Glomerular endothelial cell (primary cell): ENCODE data around the gene PBXIP1. TPM values are rescaled to one million over a fixed set of nuclear protein-coding genes. Genes with fewer than 3 reads are reported as not detected.

ENCODE experiments used
- DNase-seq: peaks from one replicate; pipeline ENCODE4 v3.0.0-alpha.2; 2011; ENCODE audit warnings: low read depth, low spot score; ENCODE audit errors: extremely low read depth
- total RNA-seq: library from RNA; depleted of rRNA; stranded (reverse); fragments of >200 nt; gene quantifications from 2 replicates; pipeline ENCODE4 v1.2.3, GENCODE V29; 2015

PBXIP1 gene
- total RNA-seq, 1 donor from 2014 or later = 115 TPM

GRCh38 chr1:154974102-154974807 lies 18.4 kb upstream of the PBXIP1 start, which contains the start of gene CKS1B:
TSS of gene CKS1B (plus strand) at chr1:154974681. CDS start at chr1:154974746, 65 bp downstream.
- peak; percentile 99 for DNase-seq

- peak; percentile 91 for DNase-seq
Observed at GRCh38 chr1:154973344-154974101, 17.6 kb upstream of the PBXIP1 start.

GRCh38 chr1:154972517-154973343 lies 16.8 kb upstream of the PBXIP1 start:
- peak; percentile 86 for DNase-seq

DNA sequence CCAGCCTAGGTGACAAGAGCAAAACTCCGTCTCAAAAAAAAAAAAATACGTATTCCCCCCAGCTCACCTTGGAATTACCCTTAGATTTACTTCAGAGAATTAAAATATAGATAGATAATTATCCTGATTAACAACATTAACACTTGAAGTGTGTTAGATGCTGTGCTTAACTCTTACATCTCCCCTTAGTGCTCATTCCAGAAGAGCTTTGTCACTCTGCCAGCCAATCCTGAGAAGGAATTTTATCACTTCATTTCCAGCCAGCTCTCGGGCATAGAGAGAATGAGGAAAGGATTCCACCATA lies 16.3 kb upstream of the PBXIP1 start:
- DNase-seq = no peak

DNA sequence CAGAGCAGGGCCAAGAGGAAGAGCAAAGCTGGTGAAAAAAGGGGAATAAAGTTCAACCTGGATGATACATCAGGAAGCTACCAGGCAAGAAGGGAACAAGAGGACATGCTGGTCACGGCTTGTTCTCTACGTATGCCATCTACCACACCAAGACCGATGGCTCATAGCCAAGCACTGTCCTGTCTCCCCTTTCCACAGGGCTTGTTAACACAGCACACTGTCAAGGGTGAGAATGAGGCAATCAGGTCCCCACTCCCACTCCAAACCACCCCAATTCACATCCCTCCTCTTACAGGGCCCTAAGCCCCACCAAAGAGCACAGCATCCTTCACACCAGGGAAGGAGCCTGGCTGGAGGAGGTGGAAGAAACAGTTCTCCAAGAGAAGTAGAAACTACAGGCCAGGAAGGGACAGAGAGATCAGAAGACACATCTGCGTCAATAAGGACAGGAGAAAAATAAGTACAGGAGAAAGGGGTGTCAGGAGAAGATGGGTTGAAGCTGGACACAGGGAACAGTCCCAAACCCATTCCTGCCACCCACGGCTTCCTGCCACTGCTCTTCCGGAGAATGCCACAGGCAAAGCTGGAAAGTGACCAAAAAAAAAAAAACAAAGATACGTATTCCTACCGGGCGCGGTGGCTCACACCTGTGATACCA lies 15.6 kb upstream of the PBXIP1 start:
- DNase-seq = no peak

DNA sequence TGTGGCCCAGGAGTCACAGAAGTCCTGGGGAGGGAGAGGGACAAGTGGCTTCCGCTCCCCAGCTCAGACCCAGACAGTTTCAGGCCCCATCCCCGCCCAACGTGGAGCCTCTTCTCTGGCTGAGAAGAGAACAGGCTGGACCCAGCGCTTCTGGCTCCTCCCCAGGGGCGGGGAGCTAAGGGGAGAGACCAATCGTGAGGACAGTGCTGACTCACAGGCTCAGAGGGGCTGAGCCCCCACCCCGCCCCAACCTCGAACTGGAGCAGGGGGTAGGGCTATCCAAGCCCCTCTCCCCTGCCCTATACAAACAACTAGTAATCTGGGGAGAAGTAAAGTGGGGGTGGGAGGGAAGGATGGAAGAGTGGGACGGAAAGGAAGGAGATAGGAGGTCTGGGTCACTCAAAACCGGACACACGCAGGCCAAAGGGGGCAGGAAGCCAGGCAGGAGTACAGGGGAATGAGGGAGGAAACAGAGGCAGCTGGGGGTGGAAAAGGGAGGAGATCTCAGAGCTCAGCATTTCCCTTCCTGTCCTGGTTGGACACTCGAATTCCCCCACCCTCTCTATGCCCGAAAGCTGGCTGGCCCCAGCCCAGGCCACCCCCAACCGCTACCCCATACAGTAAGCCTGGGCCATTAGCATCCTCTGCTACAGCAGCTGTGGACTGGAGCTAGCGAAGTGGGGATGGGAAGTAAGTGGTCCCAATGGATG lies 14.9 kb upstream of the PBXIP1 start, which contains the start of gene SHC1:
TSS of gene SHC1 (minus strand) at position 117 of the 710 bp plus-strand sequence. CDS start 221 bp downstream, outside the sequence.
- no peak for DNase-seq

GRCh38 chr1:154969860-154970452 lies 14.1 kb upstream of the PBXIP1 start:
- DNase-seq = no peak

- DNase-seq = no peak
Observed at GRCh38 chr1:154969246-154969645, 13.3 kb upstream of the PBXIP1 start.

GRCh38 chr1:154968731-154969130 lies 12.8 kb upstream of the PBXIP1 start:
- DNase-seq = no peak

GRCh38 chr1:154967331-154967950 lies 11.5 kb upstream of the PBXIP1 start:
- no peak for DNase-seq

GRCh38 chr1:154966111-154966510 lies 10.2 kb upstream of the PBXIP1 start:
- DNase-seq = no peak

- no peak for DNase-seq
Observed at GRCh38 chr1:154964359-154964758, 8.5 kb upstream of the PBXIP1 start.

DNA sequence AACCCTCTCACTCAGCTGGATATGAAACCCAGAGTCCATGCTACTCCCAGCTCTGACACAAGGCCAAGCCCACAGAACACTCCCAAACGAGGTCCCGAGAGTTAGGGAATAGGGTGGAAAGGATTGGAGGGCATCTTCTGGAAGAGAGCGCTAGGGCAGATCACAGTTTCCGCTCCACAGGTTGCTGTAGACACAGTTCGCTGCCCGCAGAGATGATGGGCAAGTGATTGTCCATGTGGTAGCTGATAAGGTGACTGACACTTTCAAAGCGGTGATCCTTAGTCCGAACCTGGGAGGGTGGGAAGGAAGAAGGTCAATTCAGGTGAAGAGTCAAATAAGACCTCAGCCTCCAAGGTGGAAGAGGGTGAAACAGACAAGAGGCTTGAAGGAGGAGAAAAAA lies 7.7 kb upstream of the PBXIP1 start:
- no peak for DNase-seq

DNA sequence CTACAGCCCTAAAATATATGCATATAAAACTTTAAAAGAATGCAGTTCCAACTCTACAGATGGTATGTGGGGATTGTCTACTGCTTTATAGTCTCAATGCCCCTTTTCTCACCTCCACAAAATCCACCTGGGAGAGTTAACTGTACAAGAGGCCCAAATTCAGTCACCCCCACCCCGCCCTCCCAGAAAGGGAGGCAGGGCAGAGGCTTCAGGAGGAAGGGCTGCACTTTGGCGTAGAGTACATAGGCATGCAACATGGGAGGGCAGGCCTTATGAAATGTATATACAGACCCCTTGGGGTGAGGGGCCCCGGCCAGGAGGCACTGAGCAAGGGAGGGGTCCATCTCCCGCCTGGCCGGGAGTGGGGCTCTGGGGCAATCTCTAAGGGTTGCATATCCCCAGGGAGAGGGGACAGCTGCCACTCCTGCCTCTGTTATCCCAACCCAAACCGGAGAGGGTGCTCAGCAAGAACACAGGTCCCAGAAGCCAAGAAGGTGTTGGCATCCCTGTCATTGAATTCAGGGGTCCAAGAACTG lies 7.0 kb upstream of the PBXIP1 start:
- no peak for DNase-seq

- DNase-seq = no peak
Observed at GRCh38 chr1:154962156-154962749, 6.4 kb upstream of the PBXIP1 start.

DNA sequence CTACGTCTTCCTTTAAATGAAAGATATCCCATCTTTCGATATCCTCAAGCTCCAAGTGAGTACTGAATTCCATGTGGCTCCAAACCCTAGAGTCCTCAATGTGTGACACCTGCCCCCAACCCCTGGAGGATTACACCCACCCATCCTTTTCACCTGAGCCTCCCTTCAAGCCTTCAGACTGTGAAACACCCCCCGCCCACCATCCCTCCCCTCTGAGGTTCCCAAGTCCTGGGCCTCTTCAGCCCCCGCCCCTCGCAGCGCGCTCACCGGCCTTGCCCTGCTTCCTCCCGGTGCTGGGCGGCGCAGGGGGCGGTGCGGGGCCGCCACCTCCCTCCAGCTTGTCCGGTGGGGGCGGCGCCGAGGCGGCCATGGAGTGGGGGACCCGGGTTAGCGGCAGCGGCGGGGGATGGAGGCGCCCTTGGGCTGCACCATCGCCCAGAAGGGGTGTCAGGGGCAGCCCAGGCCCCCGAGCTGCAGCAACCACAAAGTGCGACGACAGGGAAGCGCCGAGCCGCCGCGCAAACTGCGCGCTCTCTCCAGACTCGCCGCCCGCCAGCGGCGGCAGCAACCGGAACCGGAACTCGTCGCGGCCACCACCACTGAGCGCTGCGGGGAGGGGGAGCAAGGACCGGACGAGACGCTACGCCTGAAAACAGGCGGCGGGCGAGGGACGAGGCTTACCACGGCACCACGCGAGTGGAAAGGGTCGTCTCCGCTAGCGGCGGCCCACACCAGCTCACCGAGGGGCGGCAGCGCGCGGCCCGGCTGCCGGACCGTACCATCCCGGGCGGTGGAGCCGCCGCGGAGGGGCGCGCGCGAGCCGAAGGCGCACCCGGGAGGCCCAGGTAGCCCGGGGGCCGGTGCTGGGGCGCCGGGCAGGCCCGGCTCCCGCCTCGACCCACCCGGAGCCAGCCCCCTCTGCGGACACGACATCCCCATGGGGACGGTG lies 5.6 kb upstream of the PBXIP1 start, which contains the start of gene PYGO2:
TSS of gene PYGO2 (minus strand) at position 576 of the 949 bp plus-strand sequence. CDS start at position 370, 206 bp downstream.
- no peak for DNase-seq

GRCh38 chr1:154960446-154961136 lies 4.7 kb upstream of the PBXIP1 start:
- DNase-seq = no peak
